CD4-positive, alpha-beta T cell treated with Interleukin-17A for 4 hours (primary cell): Measurements from ENCODE around the gene NUDT4.
"Not testable (repeated sequence)": the region's sequence is repeated elsewhere in the genome, so short reads cannot be mapped to it uniquely, and the experiment has no call there.

Experiments
- DNase-seq: peaks from one replicate; pipeline ENCODE4 v3.0.0-alpha.2; 2020; ENCODE audit warnings: mixed read lengths

Gene NUDT4

GRCh38 chr12:93369505-93369904 lies 8.2 kb upstream of the NUDT4 start:
- DNase-seq, result no peak

- no peak for DNase-seq
These were observed 6.8 kb upstream of the NUDT4 start for GRCh38 chr12:93370947-93371346.

GRCh38 chr12:93373961-93374656 lies 3.6 kb upstream of the NUDT4 start:
- DNase-seq, result no peak

GRCh38 chr12:93375906-93376305 lies 1.8 kb upstream of the NUDT4 start:
- DNase-seq, result no peak

- DNase-seq, result no peak
These were observed 1.1 kb upstream of the NUDT4 start for GRCh38 chr12:93376436-93377251.

GRCh38 chr12:93378196-93378997 lies 672 bp downstream of the NUDT4 start:
- peak; percentile 65 for DNase-seq

- DNase-seq, result no peak
These were observed 1.2 kb downstream of the NUDT4 start for GRCh38 chr12:93378998-93379325.

GRCh38 chr12:93379326-93379980 lies 1.7 kb downstream of the NUDT4 start:
- no peak for DNase-seq

GRCh38 chr12:93379981-93380361 lies 2.2 kb downstream of the NUDT4 start:
- no peak for DNase-seq

- no peak for DNase-seq
These were observed 2.9 kb downstream of the NUDT4 start for GRCh38 chr12:93380480-93381121.

- DNase-seq, result no peak
These were observed 3.6 kb downstream of the NUDT4 start for GRCh38 chr12:93381161-93381975.

- DNase-seq, result not testable (repeated sequence)
These were observed 4.3 kb downstream of the NUDT4 start for GRCh38 chr12:93381976-93382437.

GRCh38 chr12:93387780-93388179 lies 10.1 kb downstream of the NUDT4 start:
- DNase-seq, result no peak

- no peak for DNase-seq
These were observed 12.3 kb downstream of the NUDT4 start for GRCh38 chr12:93390031-93390430.

GRCh38 chr12:93390549-93391297 lies 13.0 kb downstream of the NUDT4 start:
- DNase-seq, result no peak

GRCh38 chr12:93393425-93393824 lies 15.7 kb downstream of the NUDT4 start:
- no peak for DNase-seq

GRCh38 chr12:93397412-93397811 lies 19.7 kb downstream of the NUDT4 start:
- no peak for DNase-seq

- DNase-seq, result not testable (repeated sequence)
These were observed 21.6 kb downstream of the NUDT4 start for GRCh38 chr12:93399183-93399863.

GRCh38 chr12:93402333-93403311 lies 24.9 kb downstream of the NUDT4 start:
- no peak for DNase-seq
